ENCODE measurements around the gene RYR1. TPM values are rescaled to one million over a fixed set of nuclear protein-coding genes. Genes with fewer than 3 reads are reported as not detected.
"Not testable (repeated sequence)": the region's sequence is repeated elsewhere in the genome, so short reads cannot be mapped to it uniquely, and the experiment has no call there.

Gene RYR1
- polyA plus RNA-seq, 1 experiment = not detected

DNA sequence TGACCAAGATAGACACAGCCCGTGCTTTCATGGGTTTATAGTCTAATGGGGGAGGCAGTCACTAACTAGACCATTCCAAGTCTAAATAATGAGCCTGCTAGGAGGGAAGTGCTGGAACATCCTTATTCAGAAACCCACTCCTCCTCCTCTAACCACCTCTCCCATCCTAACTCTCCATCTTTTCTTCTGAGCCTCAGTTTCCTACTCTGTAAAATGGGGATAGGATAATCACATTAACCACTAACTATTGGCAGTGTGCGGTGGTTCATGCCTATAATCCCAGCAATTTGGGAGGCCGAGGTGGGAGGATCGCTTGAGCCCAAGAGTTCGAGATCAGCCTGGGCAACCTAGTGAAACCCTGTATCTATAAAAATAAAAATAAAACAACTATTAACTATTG, 115.6 kb downstream of the RYR1 start:
- H3K4me3 ChIP-seq (ENCODE audit: low read depth, low read length) = no peak overlapping the region
- H3K27ac ChIP-seq (ENCODE audit: low read depth, low read length) = no peak overlapping the region
- H3K9me3 ChIP-seq (ENCODE audit: control insufficient read depth, insufficient read depth, low read length) = no peaks in the 10 kb centered on the region; the same call in 1 of the 2 replicates
- ChIA-PET POLR2A (no interaction called here), CTCF (interaction anchor here (0.5 to 0.6 kb wide), 2 partner anchors 132 to 525 kb away, joined by 3 to 8 read pairs; no protein-coding TSS in a partner anchor)
- DNase-seq (ENCODE audit: low read depth, low spot score) = no peak
- H3K27me3 ChIP-seq (ENCODE audit: control insufficient read depth, insufficient read depth, low read length) = peaks cover 6% of the 10 kb centered on the region
- TF ChIP-seq, protein P1, sequence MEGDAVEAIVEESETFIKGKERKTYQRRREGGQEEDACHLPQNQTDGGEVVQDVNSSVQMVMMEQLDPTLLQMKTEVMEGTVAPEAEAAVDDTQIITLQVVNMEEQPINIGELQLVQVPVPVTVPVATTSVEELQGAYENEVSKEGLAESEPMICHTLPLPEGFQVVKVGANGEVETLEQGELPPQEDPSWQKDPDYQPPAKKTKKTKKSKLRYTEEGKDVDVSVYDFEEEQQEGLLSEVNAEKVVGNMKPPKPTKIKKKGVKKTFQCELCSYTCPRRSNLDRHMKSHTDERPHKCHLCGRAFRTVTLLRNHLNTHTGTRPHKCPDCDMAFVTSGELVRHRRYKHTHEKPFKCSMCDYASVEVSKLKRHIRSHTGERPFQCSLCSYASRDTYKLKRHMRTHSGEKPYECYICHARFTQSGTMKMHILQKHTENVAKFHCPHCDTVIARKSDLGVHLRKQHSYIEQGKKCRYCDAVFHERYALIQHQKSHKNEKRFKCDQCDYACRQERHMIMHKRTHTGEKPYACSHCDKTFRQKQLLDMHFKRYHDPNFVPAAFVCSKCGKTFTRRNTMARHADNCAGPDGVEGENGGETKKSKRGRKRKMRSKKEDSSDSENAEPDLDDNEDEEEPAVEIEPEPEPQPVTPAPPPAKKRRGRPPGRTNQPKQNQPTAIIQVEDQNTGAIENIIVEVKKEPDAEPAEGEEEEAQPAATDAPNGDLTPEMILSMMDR (IDR thresholded peaks at IDR 0.05; ENCODE audit: low read depth, low read length) = no peak

DNA sequence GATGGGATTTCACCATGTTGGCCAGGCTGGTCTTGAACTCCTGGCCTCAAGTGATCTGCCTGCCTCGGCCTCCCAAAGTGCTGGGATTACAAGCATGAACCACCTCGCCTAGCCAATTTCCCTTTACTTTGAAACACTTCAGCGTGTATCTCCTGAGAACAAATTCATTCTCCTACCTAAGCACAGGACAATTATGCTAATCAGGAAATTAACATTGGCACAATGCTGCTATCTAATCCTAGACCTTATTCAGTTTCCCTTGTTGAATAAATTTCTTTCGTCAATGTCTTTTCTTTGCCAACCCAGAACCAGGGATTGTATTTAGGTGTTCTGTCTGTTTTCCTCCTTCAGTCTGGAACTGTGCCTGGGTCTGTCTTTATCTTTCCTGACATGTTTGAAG, 116.5 kb downstream of the RYR1 start:
- Histone ChIP-seq H3K4me3 (ENCODE audit: low read depth, low read length) (no peak overlapping the region), H3K27me3 (ENCODE audit: control insufficient read depth, insufficient read depth, low read length) (peaks cover 6% of the 10 kb centered on the region), H3K27ac (ENCODE audit: low read depth, low read length) (no peak overlapping the region), H3K9me3 (ENCODE audit: control insufficient read depth, insufficient read depth, low read length) (no peaks in the 10 kb centered on the region; the same call in 1 of the 2 replicates)
- CTCF ChIA-PET = interaction anchor here (0.6 kb wide), 1 partner anchor 220 kb away, joined by 5 read pairs; no protein-coding TSS in a partner anchor
- DNase-seq (ENCODE audit: low read depth, low spot score) = no peak
- TF ChIP-seq, protein P1 (IDR thresholded peaks at IDR 0.05; ENCODE audit: low read depth, low read length) = no peak
- POLR2A ChIA-PET = no interaction called here

GRCh38 chr19:38550376-38550775, 116.9 kb downstream of the RYR1 start:
- ChIA-PET CTCF (no interaction called here), POLR2A (no interaction called here)

GRCh38 chr19:38551450-38551813, 117.9 kb downstream of the RYR1 start:
- Histone ChIP-seq H3K27ac (ENCODE audit: low read depth, low read length) (no peak overlapping the region), H3K9me3 (ENCODE audit: control insufficient read depth, insufficient read depth, low read length) (no peaks in the 10 kb centered on the region; the same call in 1 of the 2 replicates), H3K4me3 (ENCODE audit: low read depth, low read length) (no peak overlapping the region), H3K27me3 (ENCODE audit: control insufficient read depth, insufficient read depth, low read length) (peaks cover 6% of the 10 kb centered on the region)
- no peak for DNase-seq (ENCODE audit: low read depth, low spot score)
- ChIA-PET POLR2A (no interaction called here), CTCF (no interaction called here)
- TF ChIP-seq, protein P1 (IDR thresholded peaks at IDR 0.05; ENCODE audit: low read depth, low read length) = no peak

More at GRCh38 chr19:38550376-38550775, 116.9 kb downstream of the RYR1 start:
- Histone ChIP-seq H3K4me3 (ENCODE audit: low read depth, low read length) (no peak overlapping the region), H3K27me3 (ENCODE audit: control insufficient read depth, insufficient read depth, low read length) (peaks cover 6% of the 10 kb centered on the region), H3K27ac (ENCODE audit: low read depth, low read length) (no peak overlapping the region), H3K9me3 (ENCODE audit: control insufficient read depth, insufficient read depth, low read length) (no peaks in the 10 kb centered on the region; the same call in 1 of the 2 replicates)
- no peak for DNase-seq (ENCODE audit: low read depth, low spot score)
- TF ChIP-seq, protein P1 (IDR thresholded peaks at IDR 0.05; ENCODE audit: low read depth, low read length) = no peak

GRCh38 chr19:38553239-38553638, 119.7 kb downstream of the RYR1 start:
- H3K27ac ChIP-seq (ENCODE audit: low read depth, low read length); CTCF ChIA-PET: not testable (repeated sequence)

More at GRCh38 chr19:38553239-38553638, 119.7 kb downstream of the RYR1 start:
- H3K27me3 ChIP-seq (ENCODE audit: control insufficient read depth, insufficient read depth, low read length); H3K9me3 ChIP-seq (ENCODE audit: control insufficient read depth, insufficient read depth, low read length); H3K4me3 ChIP-seq (ENCODE audit: low read depth, low read length); DNase-seq (ENCODE audit: low read depth, low spot score); POLR2A ChIA-PET: not testable (repeated sequence)
